ENCODE data around the gene ESYT2.

ESYT2 gene

DNA sequence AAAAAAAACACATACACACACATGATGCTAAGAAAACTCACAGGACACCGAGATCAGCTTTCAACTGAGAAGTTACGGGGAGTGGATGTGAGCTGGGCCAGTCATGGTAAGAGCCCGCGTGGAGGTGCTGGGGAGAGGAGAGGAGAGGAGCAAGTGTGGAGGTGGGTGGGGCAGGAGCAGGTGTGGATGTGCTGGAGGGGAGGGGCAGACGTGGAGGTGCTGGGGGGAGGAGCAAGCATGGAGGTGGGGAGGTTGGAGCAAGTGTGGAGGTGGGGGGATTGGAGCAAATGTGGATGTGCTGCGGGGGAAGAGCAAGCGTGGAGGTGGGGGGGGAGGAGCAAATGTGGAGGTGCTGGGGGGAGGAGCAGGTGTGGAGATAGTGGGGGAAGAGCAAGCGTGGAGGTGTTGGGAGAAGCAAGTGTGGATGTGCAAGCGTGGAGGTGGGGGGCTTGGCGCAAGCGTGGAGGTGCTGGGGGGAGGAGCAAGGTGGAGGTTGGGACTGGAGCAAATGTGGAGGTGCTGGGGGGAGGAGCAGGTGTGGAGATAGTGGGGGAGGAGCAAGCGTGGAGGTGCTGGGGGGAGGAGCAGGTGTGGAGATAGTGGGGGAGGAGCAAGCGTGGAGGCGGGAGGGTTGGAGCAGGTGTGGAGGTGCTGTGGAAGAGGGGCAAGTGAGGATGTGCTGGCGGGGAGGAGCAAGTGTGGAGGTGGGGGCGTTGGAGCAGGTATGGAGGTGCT, 100.2 kb downstream of the ESYT2 start:
- no peak overlapping the region for H3K4me3 ChIP-seq (ENCODE audit: low read length)
- TF ChIP-seq, protein P1, sequence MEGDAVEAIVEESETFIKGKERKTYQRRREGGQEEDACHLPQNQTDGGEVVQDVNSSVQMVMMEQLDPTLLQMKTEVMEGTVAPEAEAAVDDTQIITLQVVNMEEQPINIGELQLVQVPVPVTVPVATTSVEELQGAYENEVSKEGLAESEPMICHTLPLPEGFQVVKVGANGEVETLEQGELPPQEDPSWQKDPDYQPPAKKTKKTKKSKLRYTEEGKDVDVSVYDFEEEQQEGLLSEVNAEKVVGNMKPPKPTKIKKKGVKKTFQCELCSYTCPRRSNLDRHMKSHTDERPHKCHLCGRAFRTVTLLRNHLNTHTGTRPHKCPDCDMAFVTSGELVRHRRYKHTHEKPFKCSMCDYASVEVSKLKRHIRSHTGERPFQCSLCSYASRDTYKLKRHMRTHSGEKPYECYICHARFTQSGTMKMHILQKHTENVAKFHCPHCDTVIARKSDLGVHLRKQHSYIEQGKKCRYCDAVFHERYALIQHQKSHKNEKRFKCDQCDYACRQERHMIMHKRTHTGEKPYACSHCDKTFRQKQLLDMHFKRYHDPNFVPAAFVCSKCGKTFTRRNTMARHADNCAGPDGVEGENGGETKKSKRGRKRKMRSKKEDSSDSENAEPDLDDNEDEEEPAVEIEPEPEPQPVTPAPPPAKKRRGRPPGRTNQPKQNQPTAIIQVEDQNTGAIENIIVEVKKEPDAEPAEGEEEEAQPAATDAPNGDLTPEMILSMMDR (conservative IDR thresholded peaks at IDR 0.05; ENCODE audit: low read depth, low read length) = no peak
- no peak for DNase-seq (ENCODE audit: low read depth)

DNA sequence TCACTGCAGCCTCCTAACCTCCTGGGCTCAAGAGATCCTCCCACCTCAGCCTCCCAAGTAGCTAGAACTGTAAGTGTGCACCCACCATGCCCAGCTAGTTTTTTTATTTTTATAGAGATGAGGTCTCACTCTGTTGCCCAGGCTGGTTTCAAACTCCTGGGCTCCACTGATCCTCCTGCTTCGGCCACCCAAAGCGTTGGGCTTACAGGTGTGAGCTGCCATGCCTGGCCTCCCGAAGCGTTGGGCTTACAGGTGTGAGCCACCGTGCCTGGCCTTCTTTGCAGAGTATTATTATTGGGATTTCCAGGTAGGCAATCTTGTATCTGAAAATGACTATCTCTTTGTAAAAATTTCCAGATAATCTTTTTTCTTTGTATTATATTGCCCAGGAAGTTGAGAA, 101.6 kb downstream of the ESYT2 start:
- TF ChIP-seq, protein P1 (conservative IDR thresholded peaks at IDR 0.05; ENCODE audit: low read depth, low read length) = no peak
- DNase-seq (ENCODE audit: low read depth) = no peak

DNA sequence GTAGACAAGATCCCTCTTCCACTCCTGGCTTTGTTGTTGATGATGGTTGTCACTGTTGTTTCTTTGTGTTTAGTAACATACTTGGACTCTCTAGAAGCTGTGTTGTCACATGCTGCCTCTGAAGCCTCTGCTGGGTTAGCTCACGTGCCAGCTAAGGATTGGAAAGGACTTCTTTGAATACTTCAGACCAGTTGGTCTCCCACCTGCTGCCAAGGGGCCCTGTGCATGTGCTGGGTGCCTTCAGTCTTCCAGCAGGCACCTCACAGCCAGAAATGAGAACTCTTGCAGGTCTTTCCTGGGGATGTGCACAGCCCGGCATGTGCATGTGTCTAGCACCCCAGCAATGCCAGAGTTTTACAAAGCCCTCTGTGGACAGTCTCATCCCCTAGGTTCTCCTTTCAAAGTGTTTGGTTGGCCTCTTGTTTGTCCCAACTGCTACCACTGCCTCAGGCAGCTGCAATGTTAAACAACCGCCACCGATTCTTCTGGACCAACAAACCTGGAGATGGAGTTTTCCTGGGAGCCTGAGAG, 103.0 kb downstream of the ESYT2 start:
- H3K4me3 ChIP-seq (ENCODE audit: low read length) = no peak overlapping the region
- TF ChIP-seq, protein P1 (conservative IDR thresholded peaks at IDR 0.05; ENCODE audit: low read depth, low read length) = no peak
- DNase-seq (ENCODE audit: low read depth) = no peak

More for the DNA sequence above, 101.6 kb downstream of the ESYT2 start:
- no peak overlapping the region for H3K4me3 ChIP-seq (ENCODE audit: low read length)

DNA sequence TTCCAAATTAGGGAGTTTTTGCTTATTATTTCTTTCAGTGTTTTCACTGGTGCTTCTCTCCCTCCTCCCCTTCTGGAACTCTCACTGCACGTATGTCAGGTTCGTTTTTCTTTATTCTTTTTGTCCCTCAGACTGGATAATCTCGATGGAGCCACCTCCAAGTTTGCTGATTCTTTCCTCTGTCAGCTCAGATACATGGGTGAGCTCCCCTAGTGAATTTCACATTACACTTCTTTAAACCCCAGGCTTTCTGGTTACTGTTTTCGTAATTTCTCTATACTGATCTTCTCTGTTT, 103.9 kb downstream of the ESYT2 start:
- H3K4me3 ChIP-seq (ENCODE audit: low read length) = no peak overlapping the region
- no peak for DNase-seq (ENCODE audit: low read depth)
- TF ChIP-seq, protein P1 (conservative IDR thresholded peaks at IDR 0.05; ENCODE audit: low read depth, low read length) = no peak

DNA sequence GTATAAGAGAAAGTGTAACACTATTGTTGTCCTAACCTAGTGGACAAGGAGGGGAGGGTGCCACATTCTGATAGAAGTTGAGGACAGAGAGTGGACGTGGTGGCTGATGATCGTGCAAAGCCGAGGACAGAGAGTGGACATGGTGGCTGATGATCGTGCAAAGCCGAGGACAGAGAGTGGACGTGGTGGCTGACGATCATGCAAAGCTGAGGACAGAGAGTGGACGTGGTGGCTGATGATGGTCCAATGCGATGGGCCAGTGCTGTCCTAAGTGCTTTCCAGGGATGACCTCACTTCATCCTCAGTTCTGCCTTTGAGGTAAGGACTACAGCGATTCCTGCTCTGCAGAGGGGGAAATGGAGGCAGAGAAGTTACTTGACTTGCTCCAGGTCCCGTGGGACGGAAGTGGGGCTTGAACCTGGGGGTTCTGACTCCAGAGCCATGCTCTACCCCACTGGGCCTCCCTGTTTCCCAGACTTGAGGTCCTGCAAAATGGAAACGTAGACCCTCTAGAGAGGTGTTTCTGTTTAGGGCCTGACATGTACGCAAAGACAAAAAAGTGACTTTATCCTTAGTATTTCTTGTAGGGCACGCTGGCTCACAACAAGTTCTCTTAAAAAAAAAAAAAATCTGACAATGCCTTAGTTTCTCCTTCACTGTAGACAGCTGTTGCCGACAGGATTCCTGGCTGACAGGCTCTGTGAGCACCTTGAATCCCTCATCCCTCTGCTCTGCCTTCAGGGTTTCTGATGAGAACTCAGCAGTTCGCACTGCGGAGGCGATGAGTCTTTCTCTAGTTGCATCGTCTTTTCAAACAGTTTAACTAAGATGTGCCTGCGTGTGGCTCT, 104.4 kb downstream of the ESYT2 start:
- TF ChIP-seq, protein P1 (conservative IDR thresholded peaks at IDR 0.05; ENCODE audit: low read depth, low read length) = no peak
- no peak for DNase-seq (ENCODE audit: low read depth)
- H3K4me3 ChIP-seq (ENCODE audit: low read length) = no peak overlapping the region

DNA sequence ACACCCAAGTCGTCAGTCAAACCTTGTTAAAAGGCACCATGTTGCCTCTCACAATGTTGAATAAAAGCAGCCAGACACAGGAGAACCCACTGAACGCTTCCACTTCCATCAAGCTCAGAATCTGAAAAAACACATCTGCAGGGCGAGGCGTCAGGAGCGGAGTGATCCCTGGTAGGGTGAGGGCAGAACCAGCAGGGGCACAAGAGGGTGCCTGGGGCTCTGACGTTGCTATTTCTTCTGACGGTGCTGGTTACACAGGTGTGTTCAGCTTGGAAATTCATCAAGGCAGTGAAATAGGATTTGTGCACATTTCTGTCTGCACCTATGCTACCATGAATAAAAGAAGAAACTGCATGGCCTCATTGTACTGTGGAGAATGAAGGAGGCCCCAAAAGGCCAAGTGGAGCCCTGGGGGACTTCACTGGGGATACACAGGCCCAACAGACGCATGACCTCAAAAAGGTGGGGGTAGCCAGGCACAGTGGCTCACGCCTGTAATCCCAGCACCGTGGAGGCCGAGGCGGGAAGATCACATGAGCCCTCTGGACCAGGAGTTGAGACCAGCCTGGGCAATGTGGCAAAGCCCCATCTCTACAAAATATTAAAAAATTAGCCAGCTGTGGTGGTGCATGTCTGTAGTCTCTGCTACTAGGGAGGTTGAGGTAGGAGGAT, 105.5 kb downstream of the ESYT2 start:
- TF ChIP-seq, protein P1 (conservative IDR thresholded peaks at IDR 0.05; ENCODE audit: low read depth, low read length) = no peak
- H3K4me3 ChIP-seq (ENCODE audit: low read length) = no peak overlapping the region
- DNase-seq (ENCODE audit: low read depth) = no peak
